GM23248 (cell line): Measurements from ENCODE around the gene ADCY1.

ENCODE experiments used
- EZH2 ChIP-seq: fragments of 200-600 bp; sonication (generic); IDR thresholded peaks from 2 replicates; pipeline ENCODE4 v1.6.1; 2018; ENCODE audit warnings: antibody characterized with exemption, mild to moderate bottlenecking; ENCODE audit not compliant: insufficient read depth, poor library complexity, severe bottlenecking
- EZH2phosphoT487 ChIP-seq: fragments of 200-600 bp; sonication (generic); IDR thresholded peaks from 2 replicates; pipeline ENCODE4 v1.6.1; 2018; ENCODE audit warnings: antibody characterized with exemption, moderate library complexity, mild to moderate bottlenecking, low read depth; ENCODE audit not compliant: insufficient read depth

GRCh38 chr7:45670227-45670626 is 96.1 kb downstream of the ADCY1 start:
- TF ChIP-seq EZH2, result no peak
- TF ChIP-seq EZH2phosphoT487, result no peak
